Stimulated activated naive CD4-positive, alpha-beta T cell (primary cell): ENCODE results near the gene RPL26.

ENCODE experiments used
- DNase-seq, 6 experiments: peaks; one replicate each; lab custom pipeline; 2025; lab: John Stamatoyannopoulos, UW

RPL26 gene

GRCh38 chr17:8383143-8383822 lies at the start of gene RPL26:
Gene RPL26 (minus strand): TSS chr17:8383193. CDS start chr17:8382310, 883 bp downstream.
- DNase-seq, result peak; percentile 88 to 98 (median 94)

GRCh38 chr17:8430966-8431365 lies 48.0 kb upstream of the RPL26 start:
- no peak for DNase-seq

GRCh38 chr17:8426802-8427201 lies 43.8 kb upstream of the RPL26 start:
- DNase-seq, result no peak

- no peak for DNase-seq
Observed at GRCh38 chr17:8426094-8426720, 43.2 kb upstream of the RPL26 start.

GRCh38 chr17:8421571-8421970 lies 38.6 kb upstream of the RPL26 start:
- DNase-seq, result no peak

- no peak for DNase-seq
Observed at GRCh38 chr17:8420041-8420934, 37.3 kb upstream of the RPL26 start.

GRCh38 chr17:8419305-8419704 lies 36.3 kb upstream of the RPL26 start:
- DNase-seq, result no peak

GRCh38 chr17:8418471-8418870 lies 35.5 kb upstream of the RPL26 start:
- no peak for DNase-seq

GRCh38 chr17:8417806-8418205 lies 34.8 kb upstream of the RPL26 start:
- DNase-seq, result no peak

- DNase-seq, result no peak
Observed at GRCh38 chr17:8413938-8414337, 30.9 kb upstream of the RPL26 start.

GRCh38 chr17:8413328-8413727 lies 30.3 kb upstream of the RPL26 start:
- no peak for DNase-seq

GRCh38 chr17:8412089-8412488 lies 29.1 kb upstream of the RPL26 start:
- DNase-seq, result no peak

- no peak for DNase-seq
Observed at GRCh38 chr17:8410883-8411238, 27.9 kb upstream of the RPL26 start.

GRCh38 chr17:8409966-8410882 lies 27.2 kb upstream of the RPL26 start:
- DNase-seq, result peak; percentile 9 to 80 (median 70)

GRCh38 chr17:8408371-8408770 lies 25.4 kb upstream of the RPL26 start:
- DNase-seq, result no peak

GRCh38 chr17:8406174-8406573 lies 23.2 kb upstream of the RPL26 start:
- DNase-seq, result no peak

GRCh38 chr17:8405499-8406016 lies 22.6 kb upstream of the RPL26 start:
- DNase-seq, result no peak

- no peak for DNase-seq
Observed at GRCh38 chr17:8402921-8403536, 20.0 kb upstream of the RPL26 start.

GRCh38 chr17:8401107-8401506 lies 18.1 kb upstream of the RPL26 start:
- DNase-seq, result no peak

- DNase-seq, result no peak
Observed at GRCh38 chr17:8398980-8399379, 16.0 kb upstream of the RPL26 start.

- DNase-seq, result no peak
Observed at GRCh38 chr17:8397636-8398035, 14.6 kb upstream of the RPL26 start, which contains the start of gene RNF222. Gene RNF222 (minus strand): TSS chr17:8397827. CDS start chr17:8393461, 4,366 bp downstream.
